HG03060 (cell line): ENCODE results near the gene NME7.
"Not testable (repeated sequence)": the region's sequence is repeated elsewhere in the genome, so short reads cannot be mapped to it uniquely, and the experiment has no call there.

Source experiments
- ATAC-seq: cut with Tn5 transposase; IDR thresholded peaks from one replicate; pipeline ENCODE4 v1.9.1; 2021; ENCODE audit warnings: low read depth, moderate number of reproducible peaks; ENCODE audit not compliant: unreplicated experiment

The NME7 gene

GRCh38 chr1:169345511-169345910, 22.1 kb downstream of the NME7 start:
- ATAC-seq: no peak

GRCh38 chr1:169342096-169342495, 25.5 kb downstream of the NME7 start:
- ATAC-seq: not testable (repeated sequence)

GRCh38 chr1:169340882-169341281, 26.7 kb downstream of the NME7 start:
- no peak for ATAC-seq

- ATAC-seq: no peak
Observed at GRCh38 chr1:169339773-169340172, 27.8 kb downstream of the NME7 start.

- no peak for ATAC-seq
Observed at GRCh38 chr1:169338617-169339016, 29.0 kb downstream of the NME7 start.

- not testable (repeated sequence) for ATAC-seq
Observed at GRCh38 chr1:169336947-169337715, 30.5 kb downstream of the NME7 start.

GRCh38 chr1:169334727-169335126, 32.9 kb downstream of the NME7 start:
- ATAC-seq: not testable (repeated sequence)

- no peak for ATAC-seq
Observed at GRCh38 chr1:169330927-169331326, 36.7 kb downstream of the NME7 start.

- ATAC-seq: no peak
Observed at GRCh38 chr1:169329383-169329782, 38.2 kb downstream of the NME7 start.

- ATAC-seq: no peak
Observed at GRCh38 chr1:169327875-169328274, 39.7 kb downstream of the NME7 start.

- peak; percentile 96 for ATAC-seq
Observed at GRCh38 chr1:169326956-169327268, 40.7 kb downstream of the NME7 start.

GRCh38 chr1:169326261-169326955, 41.2 kb downstream of the NME7 start:
- peak; percentile 10 for ATAC-seq

- ATAC-seq: no peak
Observed at GRCh38 chr1:169325117-169325516, 42.5 kb downstream of the NME7 start.

- ATAC-seq: no peak
Observed at GRCh38 chr1:169322138-169322537, 45.5 kb downstream of the NME7 start.

GRCh38 chr1:169321539-169321938, 46.1 kb downstream of the NME7 start:
- ATAC-seq: no peak

- no peak for ATAC-seq
Observed at GRCh38 chr1:169318536-169319244, 48.9 kb downstream of the NME7 start.

- no peak for ATAC-seq
Observed at GRCh38 chr1:169316556-169316955, 51.0 kb downstream of the NME7 start.

- ATAC-seq: no peak
Observed at GRCh38 chr1:169312084-169312954, 55.3 kb downstream of the NME7 start.

- ATAC-seq: no peak
Observed at GRCh38 chr1:169309178-169310166, 58.1 kb downstream of the NME7 start.
